ENCODE data around the gene ADAM15.
A peak's percentile ranks its signal among the peaks of the same experiment; 100 is the strongest.

ADAM15 gene, protein sequence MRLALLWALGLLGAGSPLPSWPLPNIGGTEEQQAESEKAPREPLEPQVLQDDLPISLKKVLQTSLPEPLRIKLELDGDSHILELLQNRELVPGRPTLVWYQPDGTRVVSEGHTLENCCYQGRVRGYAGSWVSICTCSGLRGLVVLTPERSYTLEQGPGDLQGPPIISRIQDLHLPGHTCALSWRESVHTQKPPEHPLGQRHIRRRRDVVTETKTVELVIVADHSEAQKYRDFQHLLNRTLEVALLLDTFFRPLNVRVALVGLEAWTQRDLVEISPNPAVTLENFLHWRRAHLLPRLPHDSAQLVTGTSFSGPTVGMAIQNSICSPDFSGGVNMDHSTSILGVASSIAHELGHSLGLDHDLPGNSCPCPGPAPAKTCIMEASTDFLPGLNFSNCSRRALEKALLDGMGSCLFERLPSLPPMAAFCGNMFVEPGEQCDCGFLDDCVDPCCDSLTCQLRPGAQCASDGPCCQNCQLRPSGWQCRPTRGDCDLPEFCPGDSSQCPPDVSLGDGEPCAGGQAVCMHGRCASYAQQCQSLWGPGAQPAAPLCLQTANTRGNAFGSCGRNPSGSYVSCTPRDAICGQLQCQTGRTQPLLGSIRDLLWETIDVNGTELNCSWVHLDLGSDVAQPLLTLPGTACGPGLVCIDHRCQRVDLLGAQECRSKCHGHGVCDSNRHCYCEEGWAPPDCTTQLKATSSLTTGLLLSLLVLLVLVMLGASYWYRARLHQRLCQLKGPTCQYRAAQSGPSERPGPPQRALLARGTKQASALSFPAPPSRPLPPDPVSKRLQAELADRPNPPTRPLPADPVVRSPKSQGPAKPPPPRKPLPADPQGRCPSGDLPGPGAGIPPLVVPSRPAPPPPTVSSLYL

DNA sequence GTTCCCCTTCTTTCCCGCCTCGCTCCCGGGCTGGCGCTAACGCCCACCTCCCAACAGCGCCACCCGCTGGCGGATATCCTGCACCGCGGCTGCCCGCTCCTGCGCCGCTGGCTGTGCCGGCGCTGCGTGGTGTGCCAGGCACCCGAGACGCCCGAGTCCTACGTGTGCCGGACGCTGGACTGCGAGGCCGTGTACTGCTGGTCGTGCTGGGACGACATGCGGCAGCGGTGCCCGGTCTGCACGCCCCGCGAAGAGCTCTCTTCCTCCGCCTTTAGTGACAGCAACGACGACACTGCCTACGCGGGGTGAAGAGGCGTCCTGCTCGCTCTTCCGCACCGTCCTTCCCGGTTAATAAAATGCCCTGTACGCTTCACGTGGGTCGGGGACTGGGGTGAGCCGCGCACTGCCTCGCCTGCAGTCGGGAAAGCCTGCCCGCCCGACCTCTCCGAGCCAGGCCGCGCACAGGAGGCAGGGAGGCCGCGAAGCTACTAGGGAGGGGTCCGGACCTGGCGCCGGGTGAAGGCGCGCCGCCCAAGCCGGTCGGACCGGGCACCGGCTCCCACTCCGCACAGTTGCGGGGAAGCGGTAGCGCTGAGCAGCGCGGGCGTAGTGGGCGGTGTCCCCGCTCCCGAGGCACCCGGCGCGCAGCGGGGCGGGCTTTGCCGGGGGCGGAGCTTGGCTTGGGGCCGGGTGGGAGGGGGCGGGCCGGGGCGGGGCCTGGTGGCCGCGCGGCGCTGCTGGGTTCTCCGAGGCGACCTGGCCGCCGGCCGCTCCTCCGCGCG, at the start of gene ADAM15:
TSS of gene ADAM15 (plus strand) at position 757 of the 782 bp plus-strand sequence. CDS start 71 bp downstream, outside the sequence.
- DNase-seq (ENCODE audit: low read depth) = no peak

DNA sequence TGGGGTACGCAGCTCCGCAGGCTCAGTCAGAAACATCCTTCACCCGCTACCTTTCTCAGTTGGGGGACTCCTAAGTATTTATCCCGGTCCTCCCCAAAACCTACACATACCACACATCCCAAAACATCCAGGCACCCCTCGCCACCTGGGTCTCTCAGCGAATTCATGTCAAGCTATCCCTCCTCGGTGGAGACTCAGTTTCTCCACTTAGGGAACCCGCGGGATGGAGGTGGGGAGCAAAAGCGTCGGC, 49.8 kb upstream of the ADAM15 start:
- no peak for DNase-seq (ENCODE audit: low read depth)

DNA sequence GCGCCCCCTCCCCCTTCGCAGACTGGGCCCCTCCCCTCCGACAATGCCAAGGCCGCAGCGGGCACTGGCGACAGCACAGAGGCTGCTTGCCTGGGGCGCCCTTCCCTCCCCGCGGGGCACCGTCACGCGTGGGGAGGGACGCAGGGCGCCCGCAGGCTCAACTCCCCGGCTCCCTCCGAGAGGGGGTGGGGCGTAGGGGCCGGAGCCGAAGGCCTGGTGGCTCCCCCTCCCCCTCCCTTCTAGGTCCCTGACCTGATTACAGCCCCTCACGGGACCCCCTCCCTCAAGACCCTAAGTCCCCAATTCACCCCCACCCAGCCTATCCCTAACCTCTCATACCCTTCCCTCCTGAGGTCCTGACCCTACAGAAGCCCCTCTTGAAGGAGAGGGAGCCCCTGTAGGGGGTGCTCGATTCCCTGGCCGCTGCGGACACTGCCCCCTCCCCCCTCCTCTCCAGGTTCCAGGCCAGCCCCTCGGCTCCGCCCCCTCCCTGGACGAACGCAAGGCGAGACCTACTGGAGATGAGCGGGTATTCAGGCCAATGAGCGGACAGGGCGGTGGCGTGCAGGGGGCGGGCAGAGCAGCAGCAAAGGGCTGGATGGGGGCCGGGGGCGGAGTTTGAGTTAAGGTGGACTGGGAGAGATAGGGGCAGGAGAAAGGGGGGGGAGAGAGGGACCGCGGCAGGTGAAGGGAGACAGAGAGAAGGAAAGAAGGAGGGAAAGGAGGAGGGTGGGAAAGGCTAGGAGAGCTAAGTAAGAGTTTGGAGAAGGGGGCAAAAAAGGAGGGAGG, 49.2 kb upstream of the ADAM15 start:
- peak; percentile 98 for DNase-seq (ENCODE audit: low read depth)

DNA sequence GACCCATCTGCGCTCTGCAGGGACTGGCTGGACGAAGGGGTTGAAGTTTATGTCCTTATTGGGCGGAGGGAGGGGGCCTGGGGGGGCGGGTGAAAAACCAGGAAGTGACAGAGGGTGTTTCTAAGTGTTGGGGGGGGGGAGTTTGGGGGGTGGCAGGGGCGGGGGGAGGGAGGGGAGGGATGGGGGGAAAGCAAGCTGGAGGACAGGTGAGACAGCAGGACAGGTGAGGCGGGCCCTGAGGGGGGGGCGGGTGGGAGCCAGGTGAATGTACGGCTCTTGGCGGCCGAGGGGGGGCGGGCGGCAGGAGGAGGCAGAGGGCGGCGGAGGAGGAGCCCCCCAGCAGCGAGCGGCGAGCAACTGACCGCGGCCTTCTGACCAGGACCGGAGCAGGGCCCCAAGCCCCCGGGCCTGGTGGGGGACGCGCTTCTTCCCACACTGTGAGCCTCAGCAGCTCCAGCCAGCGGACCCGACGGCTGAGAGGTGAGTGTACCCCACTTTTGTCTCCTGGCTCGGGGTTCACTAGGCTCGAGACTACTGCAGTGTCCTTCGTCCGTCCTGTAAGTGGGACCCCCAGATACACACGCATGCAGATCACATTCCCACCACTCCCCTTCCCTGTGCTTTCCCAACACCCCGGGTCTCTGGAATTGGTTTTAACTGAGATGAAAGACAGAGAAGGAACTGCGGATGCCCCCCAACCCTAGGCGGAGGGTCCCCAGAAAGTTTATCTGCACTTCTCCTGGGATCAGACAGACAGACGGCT, 48.5 kb upstream of the ADAM15 start, which contains the start of gene ZBTB7B:
TSS of gene ZBTB7B (plus strand) at position 339 of the 763 bp plus-strand sequence. CDS start 11,859 bp downstream, outside the sequence.
- no peak for DNase-seq (ENCODE audit: low read depth)

DNA sequence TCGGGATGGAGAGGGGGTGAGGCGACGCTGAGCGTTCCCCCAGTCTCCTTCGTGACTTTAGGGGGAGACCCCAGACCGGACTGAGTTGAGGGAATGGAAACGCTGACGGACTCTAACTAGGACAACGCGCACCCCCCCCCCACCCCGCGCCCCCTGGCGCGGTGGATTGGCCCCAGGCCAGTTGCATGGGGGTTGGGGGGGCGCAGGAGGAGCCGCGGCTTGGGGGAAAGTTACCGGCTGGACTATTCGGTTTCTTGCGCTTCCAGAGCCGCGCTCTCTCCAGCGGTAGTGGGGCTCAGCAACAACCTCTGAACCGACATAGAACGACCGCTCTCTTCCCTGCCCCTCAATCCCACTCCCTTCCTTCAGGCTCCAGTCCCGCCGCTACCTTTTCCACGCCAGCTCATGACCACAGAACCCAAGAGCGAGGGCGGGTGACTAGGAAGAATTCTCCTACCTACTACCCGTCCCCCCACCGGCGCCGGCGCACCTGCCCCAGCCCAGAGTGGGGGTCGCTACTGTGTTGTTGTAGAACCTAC, 47.8 kb upstream of the ADAM15 start:
- DNase-seq (ENCODE audit: low read depth) = no peak

DNA sequence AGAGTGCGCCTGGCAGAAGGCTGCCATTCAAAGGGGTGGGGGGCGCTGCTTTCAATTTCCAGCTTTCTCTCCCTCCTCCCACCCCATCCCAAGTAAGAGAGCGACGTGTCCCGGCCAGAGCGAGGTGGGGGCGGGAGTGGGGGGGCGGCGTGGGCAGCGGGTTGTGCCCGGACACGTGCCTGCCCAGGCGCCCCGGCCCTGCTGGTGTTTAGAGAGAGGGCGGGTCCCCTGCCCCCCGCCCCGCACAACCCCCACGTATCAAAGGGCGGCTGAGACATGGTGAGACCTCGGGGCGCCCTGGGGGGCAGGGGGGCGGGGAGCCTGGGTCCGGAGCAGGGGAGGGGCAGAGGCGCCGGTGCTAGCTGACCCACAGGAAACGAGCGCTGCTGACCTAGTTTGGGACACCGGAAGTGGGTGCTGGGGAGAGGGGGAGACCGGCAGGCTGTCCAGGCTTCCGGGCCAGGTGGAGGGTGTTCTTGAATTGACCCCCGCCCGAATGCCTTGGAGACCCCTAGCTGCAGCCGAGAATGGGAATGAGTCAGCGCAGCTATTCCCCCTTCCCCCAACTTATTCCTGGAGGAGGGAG, 47.3 kb upstream of the ADAM15 start:
- peak; percentile 69 for DNase-seq (ENCODE audit: low read depth)

DNA sequence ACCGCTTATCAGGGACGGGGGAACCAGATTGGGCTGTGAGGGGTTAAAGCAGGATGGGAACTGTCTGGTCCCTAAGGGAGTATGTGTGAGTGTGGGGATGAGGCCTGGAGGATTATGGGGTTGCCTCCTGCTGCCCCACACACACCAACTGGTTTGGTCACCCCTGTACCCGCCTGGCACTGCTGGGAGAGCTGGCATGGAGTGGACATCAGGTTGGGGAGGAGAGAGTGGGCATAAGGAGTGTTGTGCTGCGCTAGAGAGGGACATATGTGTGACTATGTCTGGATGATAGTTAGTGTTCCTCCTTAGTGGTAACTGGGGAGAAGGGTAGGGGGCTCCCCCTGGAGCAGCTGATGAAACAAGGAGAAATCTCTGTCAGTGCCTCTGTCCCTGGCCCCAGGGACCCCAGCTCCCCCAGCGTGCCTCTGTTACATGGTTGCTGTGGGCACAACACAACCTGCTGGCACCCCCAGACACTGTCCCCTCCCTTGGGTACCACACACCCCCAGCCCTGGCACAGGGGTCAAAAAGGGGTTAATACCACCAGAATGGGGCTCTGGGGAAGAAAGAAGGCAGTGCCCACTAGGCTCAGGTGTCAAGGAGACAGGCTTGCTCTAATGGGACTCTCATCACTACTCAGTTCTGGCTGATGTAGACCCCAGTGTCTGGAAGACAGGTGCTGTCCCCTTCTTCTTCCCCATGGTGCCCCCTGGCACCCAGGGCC, 46.6 kb upstream of the ADAM15 start:
- no peak for DNase-seq (ENCODE audit: low read depth)

DNA sequence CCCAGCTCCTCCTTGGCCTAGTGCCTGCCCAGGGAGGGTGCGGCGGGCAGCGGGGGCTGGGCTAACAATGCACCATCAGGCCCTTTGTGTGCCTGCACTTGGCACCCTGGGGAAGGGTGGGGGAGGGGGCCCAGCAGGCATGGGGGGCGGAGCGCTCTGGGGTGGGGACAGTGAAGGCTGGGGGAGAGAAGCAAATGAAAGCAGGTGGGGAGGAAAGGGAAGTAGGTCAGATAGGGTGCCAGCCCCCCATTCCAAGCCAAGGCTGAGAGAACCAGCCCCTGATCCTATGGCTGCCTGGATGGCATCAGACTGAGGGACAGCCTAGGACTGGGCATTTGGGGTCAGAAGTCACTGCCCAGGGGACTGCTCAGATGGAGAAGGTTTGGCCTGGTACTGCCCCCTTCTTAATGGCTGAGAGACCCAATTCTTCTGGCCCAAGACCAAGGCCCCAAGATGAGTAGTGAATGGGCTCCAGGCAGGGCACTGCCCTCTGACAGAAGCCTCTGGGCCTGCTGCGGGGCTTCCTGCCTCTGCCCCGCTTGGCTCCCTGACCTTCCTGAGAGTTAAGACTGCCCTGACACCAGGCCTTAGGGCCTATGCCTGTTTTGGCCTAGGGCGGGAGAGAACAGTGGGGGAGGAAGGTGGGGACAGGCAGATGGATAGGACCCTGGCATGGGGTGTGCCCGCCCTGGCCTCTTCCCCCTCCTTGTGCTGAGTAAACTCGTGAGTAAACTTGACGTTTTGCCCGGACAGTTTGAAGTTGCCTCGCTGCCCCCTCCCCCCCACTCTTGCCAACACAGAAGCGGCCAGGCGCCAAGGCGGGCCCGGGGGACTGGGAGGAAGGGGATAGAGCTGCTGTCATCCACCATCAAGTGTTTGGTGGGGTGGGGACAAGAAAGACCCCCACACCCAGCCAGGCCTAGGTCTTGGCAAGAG, 45.8 kb upstream of the ADAM15 start:
- no peak for DNase-seq (ENCODE audit: low read depth)

DNA sequence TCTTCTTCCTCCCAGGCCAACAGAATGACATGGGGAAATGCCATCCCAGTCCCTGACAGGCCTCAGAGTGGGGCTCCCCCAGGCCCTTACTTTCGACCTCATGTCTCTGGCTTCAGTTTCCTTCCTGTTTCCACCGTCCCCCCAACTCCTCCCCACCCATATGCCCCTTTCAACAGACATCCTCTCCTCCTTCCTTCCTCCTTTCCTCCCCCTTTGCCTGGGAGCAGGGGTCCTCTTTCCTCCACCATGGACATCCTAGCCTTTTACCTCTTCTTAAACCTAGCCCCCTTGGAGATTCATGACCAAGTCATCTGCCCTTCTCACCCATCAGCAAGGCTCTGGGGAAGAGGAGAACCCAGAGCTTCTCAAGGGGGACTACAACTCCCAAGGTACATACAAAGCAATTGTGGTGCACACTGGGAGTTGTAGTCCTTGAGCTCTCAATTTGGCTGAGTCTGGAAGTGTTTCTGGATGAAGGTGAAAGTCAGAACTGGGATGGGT, 44.5 kb upstream of the ADAM15 start:
- DNase-seq (ENCODE audit: low read depth) = no peak

DNA sequence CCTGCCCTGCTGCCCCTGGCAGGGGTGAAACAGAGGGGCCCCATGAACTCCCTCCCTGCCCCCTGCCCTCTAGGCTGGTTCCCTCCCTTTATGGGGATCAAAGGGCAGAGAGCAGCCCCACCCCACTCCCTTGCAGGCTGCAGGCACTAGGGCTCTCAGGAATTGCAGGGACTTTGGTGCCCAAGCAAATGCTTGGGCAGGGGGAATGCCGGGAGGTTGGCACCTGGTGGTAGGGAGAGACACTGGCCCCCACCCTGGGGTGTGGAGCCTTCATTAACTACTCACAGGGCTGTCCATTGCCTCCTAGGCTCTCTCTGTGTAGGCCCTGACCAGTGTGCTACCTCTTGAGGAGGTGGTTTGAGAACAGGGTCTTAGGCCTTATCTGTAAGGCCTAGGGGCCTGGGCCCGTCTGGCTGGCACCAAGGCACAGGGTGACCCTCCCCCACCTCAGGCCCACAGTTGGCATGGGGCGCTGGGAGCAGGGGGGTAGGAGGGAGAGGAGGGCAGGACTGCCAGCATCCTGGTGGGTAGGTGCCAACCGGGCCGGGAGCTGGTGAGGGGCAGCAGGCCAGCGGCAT, 43.8 kb upstream of the ADAM15 start:
- no peak for DNase-seq (ENCODE audit: low read depth)

DNA sequence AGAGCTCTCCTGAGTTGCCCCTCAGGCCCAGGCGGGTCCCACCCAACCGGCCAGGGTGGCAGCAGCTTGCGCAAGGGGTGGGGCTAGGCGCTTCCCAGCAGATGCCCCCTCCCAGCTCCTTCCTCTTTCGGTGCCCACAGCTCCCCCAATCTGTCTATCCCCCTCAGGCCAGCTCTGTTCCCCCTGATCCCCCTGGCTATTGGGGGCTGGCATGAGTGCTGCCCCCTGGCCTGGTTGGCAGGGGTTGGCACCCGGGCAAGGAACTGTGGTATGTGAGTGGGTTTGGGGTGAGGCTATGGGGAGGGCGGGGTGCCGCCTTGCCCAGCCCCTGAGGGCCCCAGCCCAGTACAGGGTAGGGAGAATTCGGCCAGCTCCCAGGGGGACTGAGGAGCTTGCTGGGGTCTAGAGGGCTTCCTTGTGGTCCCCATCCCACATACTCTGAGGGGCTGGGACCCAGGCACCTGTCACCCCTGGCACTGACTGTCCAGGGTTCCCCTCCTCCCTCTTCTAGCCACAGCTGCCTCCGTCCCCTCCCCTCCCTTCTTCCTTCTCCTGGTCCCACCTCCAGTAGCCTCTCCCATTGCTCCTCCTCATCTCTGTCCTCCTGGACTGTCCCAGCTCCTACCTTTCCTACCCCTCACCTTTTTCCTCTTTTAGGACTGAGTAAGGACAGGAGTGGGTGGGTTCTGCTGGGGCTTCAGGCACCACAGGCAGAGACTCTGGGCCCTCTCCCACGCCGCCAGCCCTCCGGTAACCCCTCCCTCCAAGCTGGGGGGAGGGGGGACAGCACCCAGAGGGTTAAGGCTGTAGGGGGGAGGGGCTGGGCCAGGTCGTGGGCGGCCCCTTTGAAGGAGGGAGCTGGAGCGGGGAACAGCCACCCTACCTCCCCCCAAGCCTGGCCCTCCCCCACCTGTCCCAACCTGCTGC, 42.8 kb upstream of the ADAM15 start:
- DNase-seq (ENCODE audit: low read depth) = no peak

DNA sequence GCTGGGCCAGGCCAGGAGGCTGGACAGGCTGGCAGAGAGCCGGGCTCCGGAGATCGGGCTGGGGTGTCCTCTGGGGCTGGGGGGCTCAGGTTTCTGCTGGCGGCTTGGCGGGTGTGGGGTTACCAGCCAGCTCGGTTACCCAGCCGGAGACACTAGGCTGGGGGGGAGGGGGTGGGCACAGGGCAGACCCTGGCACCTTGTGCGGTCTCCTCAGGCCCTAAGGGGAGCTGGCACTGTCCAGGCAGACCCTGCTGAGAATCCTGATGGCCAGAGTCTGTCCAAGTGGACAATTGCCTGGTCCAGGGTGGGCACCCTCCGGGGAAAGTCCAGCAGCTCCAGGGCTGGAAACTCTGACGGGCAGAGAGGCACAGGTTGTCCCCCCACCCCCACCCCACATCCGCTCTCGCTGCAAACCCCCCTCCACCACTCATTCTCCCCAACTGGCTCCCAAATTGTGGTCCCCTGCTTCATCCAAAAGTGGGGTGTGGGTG, 41.9 kb upstream of the ADAM15 start:
- DNase-seq (ENCODE audit: low read depth) = no peak

DNA sequence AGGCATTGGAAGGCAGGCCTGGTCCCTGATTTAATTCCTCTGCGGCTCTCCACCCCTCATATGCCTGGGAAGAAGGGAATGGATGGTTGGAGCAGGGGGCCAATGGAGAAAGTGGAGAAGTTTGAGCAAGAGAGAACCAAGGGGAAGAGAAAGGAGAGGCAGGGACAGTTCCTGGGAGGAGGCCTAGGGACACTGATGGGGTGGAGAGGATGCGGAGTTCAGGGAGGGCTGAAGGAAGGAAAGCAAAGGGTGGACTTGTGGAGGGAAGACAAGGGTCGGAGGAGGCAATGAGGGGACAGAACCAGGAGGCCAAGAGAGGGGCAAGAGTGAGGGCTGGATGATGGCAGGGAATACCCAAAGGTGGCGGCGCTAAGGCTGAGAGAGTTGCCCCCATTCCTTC, 41.4 kb upstream of the ADAM15 start:
- no peak for DNase-seq (ENCODE audit: low read depth)

DNA sequence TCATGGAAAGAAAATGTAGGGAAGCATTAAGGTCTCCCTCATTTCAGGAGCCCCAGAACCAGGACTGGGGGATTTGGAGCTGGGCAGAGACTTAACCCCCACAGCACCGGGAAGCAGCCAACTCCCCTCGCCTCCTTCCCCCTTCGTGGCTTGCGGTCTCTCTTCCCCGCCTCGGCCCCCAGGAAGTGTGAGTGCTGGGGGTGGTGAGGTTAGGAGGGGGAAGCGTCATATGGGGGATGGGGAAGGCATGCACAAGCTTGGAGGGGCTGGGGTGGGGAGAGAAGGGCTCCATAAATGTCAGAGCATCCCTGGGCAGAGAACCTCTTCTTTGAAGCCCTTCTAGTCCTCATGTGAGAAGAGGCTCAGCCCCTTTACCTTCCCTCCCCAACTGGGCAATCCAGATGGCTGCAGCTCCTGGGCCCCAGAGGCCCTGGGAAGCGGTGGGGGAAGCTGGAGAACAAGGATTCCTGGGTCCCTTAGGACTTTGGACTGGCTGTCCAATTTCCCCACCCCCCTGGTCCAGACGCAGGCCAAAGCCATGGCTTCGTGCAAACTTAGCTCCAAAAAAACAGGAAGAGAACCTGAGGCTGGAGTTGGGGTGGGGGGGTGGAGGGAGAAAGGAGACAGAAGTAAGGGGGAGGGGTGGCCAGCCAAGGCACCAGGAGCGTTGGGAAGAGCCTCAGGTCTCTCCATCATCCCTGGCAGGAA, 40.8 kb upstream of the ADAM15 start:
- DNase-seq (ENCODE audit: low read depth) = no peak

DNA sequence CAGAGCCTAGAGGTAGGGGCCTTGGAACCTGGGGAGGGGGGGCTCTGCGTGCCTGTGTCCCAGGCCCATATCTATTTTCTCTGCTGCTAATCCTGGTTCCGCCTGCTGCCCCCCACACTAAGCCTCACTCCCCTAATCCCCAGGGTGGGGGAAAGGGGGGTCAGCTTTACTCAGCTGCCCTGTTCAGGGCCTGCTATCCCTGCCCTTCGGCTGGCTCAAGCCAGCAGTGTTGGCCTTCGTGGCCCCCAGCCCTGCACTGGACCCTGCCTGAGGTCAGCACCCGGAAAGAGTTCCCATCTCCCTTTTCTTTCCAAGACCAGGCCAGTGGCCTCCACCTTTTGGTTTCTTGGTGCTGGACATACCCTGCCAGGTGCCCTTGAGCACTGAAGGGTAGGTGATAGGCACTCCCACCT, 40.1 kb upstream of the ADAM15 start:
- DNase-seq (ENCODE audit: low read depth) = no peak
